GM12878 (cell line): ENCODE results near the gene NOS1AP. TPM values are rescaled to one million over a fixed set of nuclear protein-coding genes. Genes with fewer than 3 reads are reported as not detected.

ENCODE experiments used
- ATAC-seq: fragments of 200-7000 bp; cut with Tn5 transposase; 3 replicates; pipeline ENCODE4 v1.9.1; 2020; ENCODE audit warnings: mild to moderate bottlenecking, moderate library complexity
- BruUV-seq: library from RNA; stranded (reverse); fragments of 400-500 nt; replicated peaks from 2 replicates; lab custom pipeline; 2021; lab: Mats Ljungman, UMichigan
- CTCF ChIA-PET: fragments of 300-600 bp; sonication (Branson Sonifier 250); formaldehyde crosslinking; extraction: SDS; loops from one replicate; lab custom pipeline; 2021; ENCODE audit warnings: inconsistent platforms; lab: Yijun Ruan, JAX
- POLR2A ChIA-PET: fragments of 350-600 bp; formaldehyde crosslinking; extraction: SDS; loops from one replicate; lab custom pipeline; 2021; ENCODE audit warnings: inconsistent platforms; lab: Charles Lee
- RAD21 ChIA-PET: fragments of 300-600 bp; sonication (Branson Sonifier 250); formaldehyde crosslinking; loops from one replicate; lab custom pipeline; 2023; ENCODE audit warnings: antibody characterized with exemption; ENCODE audit not compliant: unreplicated experiment; lab: Charles Lee
- SMC1A ChIA-PET: fragments of 300-600 bp; sonication (Branson Sonifier 250); formaldehyde crosslinking; loops from one replicate; lab custom pipeline; 2023; ENCODE audit not compliant: unreplicated experiment, uncharacterized antibody; lab: Charles Lee
- DNase-seq: peaks from one replicate; pipeline ENCODE4 v3.0.0-alpha.2; 2011; ENCODE audit warnings: low read depth, low spot score
- FAIRE-seq: peaks from 3 replicates; lab custom pipeline; 2011; peaks lifted over from hg19 to GRCh38; lab: Jason Lieb, UNC
- H2AFZ ChIP-seq: 2 replicates; pipeline ENCODE4 v1.6.0; 2011; ENCODE audit warnings: low read depth, low read length, control low read depth; ENCODE audit not compliant: control insufficient read depth
- H3K27ac ChIP-seq: 2 replicates; pipeline ENCODE4 v1.5.1; 2011; ENCODE audit warnings: control low read depth; ENCODE audit not compliant: control insufficient read depth, insufficient read depth
- H3K27me3 ChIP-seq, 2 experiments: replicated peaks in 1 of 2; 2 replicates each; pipeline versions ENCODE4 v1.6.0 to v1.6.1; 2011; ENCODE audit warnings: low read length in 1 of 2; ENCODE audit not compliant: control insufficient read depth in 2 of 2, insufficient read depth in 2 of 2
- H3K36me3 ChIP-seq, 2 experiments: 2 replicates each; pipeline ENCODE4 v1.5.1; 2011; ENCODE audit warnings: low read length in 1 of 2; ENCODE audit not compliant: control insufficient read depth in 2 of 2, insufficient read depth in 2 of 2
- H3K4me1 ChIP-seq: 2 replicates; pipeline ENCODE4 v1.6.1; 2011; ENCODE audit warnings: mild to moderate bottlenecking, low read length, moderate library complexity, mixed read lengths; ENCODE audit not compliant: control insufficient read depth, insufficient read depth
- H3K4me2 ChIP-seq: 2 replicates; pipeline ENCODE4 v1.6.0; 2011; ENCODE audit warnings: control low read depth; ENCODE audit not compliant: control insufficient read depth, insufficient read depth
- H3K4me3 ChIP-seq: fragments of 200-600 bp; sonication (generic); 2 replicates; pipeline ENCODE4 v1.5.1; 2016
- H3K79me2 ChIP-seq: 2 replicates; pipeline ENCODE4 v1.6.0; 2011; ENCODE audit warnings: low read length; ENCODE audit not compliant: control insufficient read depth, insufficient read depth
- H3K9ac ChIP-seq: 2 replicates; pipeline ENCODE4 v1.8.0; 2011; ENCODE audit warnings: low read length, control low read depth, mixed read lengths; ENCODE audit not compliant: control insufficient read depth, insufficient read depth
- H3K9me3 ChIP-seq: replicated peaks from 3 replicates; pipeline ENCODE4 v1.5.1; 2011; ENCODE audit warnings: mild to moderate bottlenecking, low read length; ENCODE audit not compliant: control insufficient read depth, insufficient read depth
- H4K20me1 ChIP-seq: 2 replicates; pipeline ENCODE4 v1.6.0; 2011; ENCODE audit not compliant: control insufficient read depth, insufficient read depth
- ASH2L ChIP-seq: fragments of 300-600, 200-600 bp; sonication (generic); IDR thresholded peaks from 2 replicates; pipeline ENCODE4 v1.6.1; 2017; ENCODE audit warnings: low read depth, mild to moderate bottlenecking, borderline replicate concordance
- CHD2 ChIP-seq: IDR thresholded peaks from 2 replicates; pipeline ENCODE4 v1.6.1; 2011; ENCODE audit warnings: low read depth, low read length, improper control_type of control experiment, borderline replicate concordance
- CTCF ChIP-seq, 3 experiments: IDR thresholded peaks in 2 of 3; conservative IDR thresholded peaks in 1 of 3; 2 replicates each; pipeline ENCODE4 v1.5.1; 2011; ENCODE audit warnings: low read depth in 3 of 3, low read length in 3 of 3, mild to moderate bottlenecking in 3 of 3, control low read depth in 2 of 3, moderate library complexity in 2 of 3, inconsistent platforms in 1 of 3, mixed read lengths in 1 of 3; ENCODE audit not compliant: control insufficient read depth in 2 of 3, insufficient read depth in 1 of 3; ENCODE audit errors: extremely low read depth in 1 of 3
- ELK1 ChIP-seq: IDR thresholded peaks from 2 replicates; pipeline ENCODE4 v1.6.1; 2012; ENCODE audit warnings: low read depth, low read length, improper control_type of control experiment
- FOXM1 ChIP-seq: IDR thresholded peaks from 2 replicates; pipeline ENCODE4 v1.6.1; 2012; ENCODE audit warnings: low read depth, mild to moderate bottlenecking, inconsistent platforms, low read length, moderate library complexity
- IKZF2 ChIP-seq, 2 experiments: fragments of 450-650 bp; IDR thresholded peaks; 2 replicates each; pipeline ENCODE4 v1.6.1; 2017; ENCODE audit warnings: mild to moderate bottlenecking in 2 of 2, moderate library complexity in 2 of 2
- KAT2A ChIP-seq: conservative IDR thresholded peaks from 2 replicates; pipeline ENCODE4 v1.6.1; 2011; ENCODE audit warnings: low read depth, low read length; ENCODE audit not compliant: control insufficient read depth
- LARP7 ChIP-seq: fragments of 450-650 bp; IDR thresholded peaks from 2 replicates; pipeline ENCODE4 v1.6.1; 2017; ENCODE audit warnings: mild to moderate bottlenecking
- NR2F1 ChIP-seq: fragments of 450-650 bp; conservative IDR thresholded peaks from 2 replicates; pipeline ENCODE4 v1.6.1; 2017; ENCODE audit warnings: mild to moderate bottlenecking
- SIX5 ChIP-seq: IDR thresholded peaks from 2 replicates; pipeline ENCODE4 v1.6.1; 2011; ENCODE audit warnings: mild to moderate bottlenecking, low read depth, low read length, moderate library complexity; ENCODE audit not compliant: severe bottlenecking
- WGBS: methylation state at CpG from one replicate; pipeline ENCODE4 v1.1.6; 2016; ENCODE audit warnings: low lambda C conversion rate; ENCODE audit not compliant: insufficient replicate concordance, insufficient coverage; ENCODE audit errors: missing lambda C conversion rate; 5-methylcytosine and 5-hydroxymethylcytosine counted together
- in situ Hi-C: fragments of 300-500 bp; cut with MboI; formaldehyde crosslinking; loops from 9 replicates; pipeline ENCODE4 v1.14.3; 2018; ENCODE audit warnings: mixed read lengths
- intact Hi-C: fragments of 100-400 bp; cut with micrococcal nuclease; formaldehyde crosslinking; loops from one replicate; pipeline ENCODE4 v1.14.2; 2022; ENCODE audit not compliant: unreplicated experiment
- polyA plus RNA-seq, 11 experiments: library from polyadenylated mRNA; depleted of rRNA in 4 of 11; unstranded in 6 of 11; stranded (reverse) in 5 of 11; fragments of >200 nt; fragmentation: Nextera tagmentation in 4 of 11; fragmentation: Illumina TruSeq in 1 of 11; extraction: Ambion mirVana in 4 of 11; extraction: Trizol in 1 of 11; gene quantifications; 1 replicate in 1 of 11; 2 replicates in 10 of 11; pipeline versions ENCODE4 v1.2.1 to v1.2.3, GENCODE V29; 2011 to 2016; ENCODE audit warnings: inconsistent platforms in 2 of 11, missing spikeins in 2 of 11, low read depth in 1 of 11
- total RNA-seq, 4 experiments: library from RNA; depleted of rRNA in 3 of 4; stranded (reverse); fragments of >200 nt in 3 of 4; fragmentation: Illumina TruSeq in 1 of 4; extraction: Trizol in 1 of 4; gene quantifications; 2 replicates each; pipeline versions ENCODE4 v1.2.1 to v1.2.3, GENCODE V29; 2013 to 2021
- TF ChIP-seq, protein P1 (sequence below): fragments of 450-650 bp; IDR thresholded peaks from 2 replicates; pipeline ENCODE4 v1.6.1; 2017; ENCODE audit warnings: borderline replicate concordance
- TF ChIP-seq, protein P2 (sequence below): fragments of 450-650 bp; IDR thresholded peaks from 2 replicates; pipeline ENCODE4 v1.6.1; 2016; ENCODE audit warnings: mild to moderate bottlenecking

The NOS1AP gene
- total and polyA plus RNA-seq, 10 of the 15 experiments (the other 5 are each of a cell fraction or from before 2014, with no cell fraction given): 0.03 to 0.15 TPM; not detected in 8

DNA sequence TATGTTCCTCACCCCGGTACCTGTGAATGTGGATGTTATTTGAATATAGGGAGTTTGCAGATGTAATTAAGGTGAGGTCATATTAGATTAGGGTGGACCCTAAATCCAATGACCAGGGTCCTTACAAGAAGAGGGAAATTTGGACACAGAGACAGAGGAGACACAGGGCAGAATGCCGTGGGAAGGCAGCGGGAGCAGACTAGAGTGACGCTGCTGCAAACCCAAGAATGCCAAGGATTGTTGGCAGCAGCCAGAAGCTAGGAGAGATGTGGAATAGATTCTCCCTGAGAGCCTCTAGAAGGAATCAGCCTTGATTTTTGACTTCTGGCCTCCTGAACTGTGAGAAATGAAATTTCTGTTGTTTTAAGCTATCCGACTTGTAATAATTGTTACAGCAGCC, 253.5 kb downstream of the NOS1AP start:
- Histone ChIP-seq H4K20me1 (no peaks in the 10 kb centered on the region), H3K9ac (no peak overlapping the region), H2AFZ (no peak overlapping the region), H3K79me2 (no peaks in the 10 kb centered on the region), H3K36me3 (no peaks in the 10 kb centered on the region), H3K27me3 (peaks cover 0 to 5% of the 10 kb centered on the region in 2 experiments; a peak in 2 of 4 replicates), H3K27ac (no peak overlapping the region)
- ChIA-PET CTCF (no interaction called here), RAD21 (no interaction called here), SMC1A (interaction anchor here (1.0 kb wide), 1 partner anchor 68 kb away, joined by 3 read pairs; no protein-coding TSS in a partner anchor)
- in situ Hi-C loops: no loop called here
- intact Hi-C loops: no loop called here
- no peak for ATAC-seq
- no peak for FAIRE-seq
- no TSS peak for BruUV-seq
- TF ChIP-seq ELK1: no peak
- TF ChIP-seq SIX5: no peak
- no peak for TF ChIP-seq LARP7
- no peak for TF ChIP-seq CHD2
- TF ChIP-seq ASH2L: no peak
- no peak for TF ChIP-seq FOXM1
- TF ChIP-seq, protein P1, sequence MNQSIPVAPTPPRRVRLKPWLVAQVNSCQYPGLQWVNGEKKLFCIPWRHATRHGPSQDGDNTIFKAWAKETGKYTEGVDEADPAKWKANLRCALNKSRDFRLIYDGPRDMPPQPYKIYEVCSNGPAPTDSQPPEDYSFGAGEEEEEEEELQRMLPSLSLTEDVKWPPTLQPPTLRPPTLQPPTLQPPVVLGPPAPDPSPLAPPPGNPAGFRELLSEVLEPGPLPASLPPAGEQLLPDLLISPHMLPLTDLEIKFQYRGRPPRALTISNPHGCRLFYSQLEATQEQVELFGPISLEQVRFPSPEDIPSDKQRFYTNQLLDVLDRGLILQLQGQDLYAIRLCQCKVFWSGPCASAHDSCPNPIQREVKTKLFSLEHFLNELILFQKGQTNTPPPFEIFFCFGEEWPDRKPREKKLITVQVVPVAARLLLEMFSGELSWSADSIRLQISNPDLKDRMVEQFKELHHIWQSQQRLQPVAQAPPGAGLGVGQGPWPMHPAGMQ: no peak
- TF ChIP-seq CTCF (IDR thresholded peaks at IDR 0.05 in 2 of 3, conservative IDR thresholded peaks at IDR 0.05 in 1 of 3; ENCODE audit: control insufficient read depth in 2 of 3, extremely low read depth in 1 of 3, insufficient read depth in 1 of 3, low read depth in 3 of 3, low read length in 3 of 3): no peak
- no peak for TF ChIP-seq IKZF2 (IDR thresholded peaks at IDR 0.05)
- TF ChIP-seq, protein P2, sequence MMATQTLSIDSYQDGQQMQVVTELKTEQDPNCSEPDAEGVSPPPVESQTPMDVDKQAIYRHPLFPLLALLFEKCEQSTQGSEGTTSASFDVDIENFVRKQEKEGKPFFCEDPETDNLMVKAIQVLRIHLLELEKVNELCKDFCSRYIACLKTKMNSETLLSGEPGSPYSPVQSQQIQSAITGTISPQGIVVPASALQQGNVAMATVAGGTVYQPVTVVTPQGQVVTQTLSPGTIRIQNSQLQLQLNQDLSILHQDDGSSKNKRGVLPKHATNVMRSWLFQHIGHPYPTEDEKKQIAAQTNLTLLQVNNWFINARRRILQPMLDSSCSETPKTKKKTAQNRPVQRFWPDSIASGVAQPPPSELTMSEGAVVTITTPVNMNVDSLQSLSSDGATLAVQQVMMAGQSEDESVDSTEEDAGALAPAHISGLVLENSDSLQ: no peak
- no peak for TF ChIP-seq NR2F1
- no peak for TF ChIP-seq KAT2A
- TF ChIP-seq, all 136 proteins: peak for 0
- DNase-seq: no peak
- H3K4me3 ChIP-seq: no peak overlapping the region
- H3K4me2 ChIP-seq: no peak overlapping the region
- no peaks in the 10 kb centered on the region for H3K4me1 ChIP-seq
- H3K9me3 ChIP-seq: no peaks in the 10 kb centered on the region
- POLR2A ChIA-PET: no interaction called here
- WGBS: 82% methylated on average over 5 of the region's 5 CpGs
